ENCODE data around the gene HEATR1. TPM values are rescaled to one million over a fixed set of nuclear protein-coding genes. Genes with fewer than 3 reads are reported as not detected.
A peak's percentile ranks its signal among the peaks of the same experiment; 100 is the strongest.

HEATR1 gene
- total RNA-seq, 1 experiment from 2014 or later, result 27.6 TPM

- H3K36me3 ChIP-seq (ENCODE audit: low read depth, low read length), result peaks cover 7% of the 10 kb centered on the region; the same call in 1 of the 2 replicates
- no peak overlapping the region for H3K4me2 ChIP-seq (ENCODE audit: low read length)
- H3K79me2 ChIP-seq (ENCODE audit: low read length), result peaks cover 6% of the 10 kb centered on the region; the same call in 1 of the 2 replicates
- intact Hi-C loops (cut with micrococcal nuclease), result loop anchor here (5.0 kb wide), 2 partner anchors 38 to 248 kb away; partner anchors contain the start of gene ERO1B
- no peak overlapping the region for H2AFZ ChIP-seq (ENCODE audit: low read length)
- ChIA-PET POLR2A (ENCODE audit: unreplicated experiment) (interaction anchor here (0.5 kb wide), 1 partner anchor 28 kb away, joined by 13 read pairs; no protein-coding TSS in a partner anchor), CTCF (no interaction called here)
- DNase-seq (no peak), ATAC-seq (no peak)
- H3F3A ChIP-seq (ENCODE audit: low read length, unreplicated experiment), result no peaks in the 10 kb centered on the region
- H3K4me3 ChIP-seq (ENCODE audit: low read length), result no peak overlapping the region
- no peak overlapping the region for H3K27ac ChIP-seq (ENCODE audit: low read length)
- no peaks in the 10 kb centered on the region for H3K9me3 ChIP-seq (ENCODE audit: low read length)
- no peaks in the 10 kb centered on the region for H3K9me2 ChIP-seq (replicated peaks; ENCODE audit: low read length)
- H3K9ac ChIP-seq (ENCODE audit: low read length), result no peak overlapping the region
- H3K27me3 ChIP-seq (ENCODE audit: low read length), result no peaks in the 10 kb centered on the region
- TF ChIP-seq CTCF (conservative IDR thresholded peaks at IDR 0.05; ENCODE audit: low read depth, low read length), result no peak
- no peak for TF ChIP-seq EZH2phosphoT487 (IDR thresholded peaks at IDR 0.05; ENCODE audit: borderline replicate concordance, low read length)
- TF ChIP-seq EZH2 (IDR thresholded peaks at IDR 0.05; ENCODE audit: low read length, unreplicated experiment), result no peak
- H4K20me1 ChIP-seq (ENCODE audit: low read length), result no peaks in the 10 kb centered on the region
- no TSS peak for BruUV-seq (replicated peaks)
- H3K4me1 ChIP-seq (ENCODE audit: insufficient read depth, low read length), result peaks cover 18% of the 10 kb centered on the region
These were observed 74.0 kb downstream of the HEATR1 start for GRCh38 chr1:236530286-236530685.

GRCh38 chr1:236526079-236526478 lies 78.2 kb downstream of the HEATR1 start:
- TF ChIP-seq EZH2 (IDR thresholded peaks at IDR 0.05; ENCODE audit: low read length, unreplicated experiment) (no peak), EZH2phosphoT487 (IDR thresholded peaks at IDR 0.05; ENCODE audit: borderline replicate concordance, low read length) (no peak), CTCF (conservative IDR thresholded peaks at IDR 0.05; ENCODE audit: low read depth, low read length) (no peak)
- H3K36me3 ChIP-seq (ENCODE audit: low read depth, low read length), result peaks cover 7% of the 10 kb centered on the region; the same call in 1 of the 2 replicates
- peaks cover 22% of the 10 kb centered on the region for H3K79me2 ChIP-seq (ENCODE audit: low read length)
- no peak overlapping the region for H3K4me2 ChIP-seq (ENCODE audit: low read length)
- H3F3A ChIP-seq (ENCODE audit: low read length, unreplicated experiment), result no peaks in the 10 kb centered on the region
- CTCF ChIA-PET, result no interaction called here
- no peak overlapping the region for H2AFZ ChIP-seq (ENCODE audit: low read length)
- H3K9me2 ChIP-seq (replicated peaks; ENCODE audit: low read length), result no peaks in the 10 kb centered on the region
- H3K27me3 ChIP-seq (ENCODE audit: low read length), result no peaks in the 10 kb centered on the region
- H3K27ac ChIP-seq (ENCODE audit: low read length), result no peak overlapping the region
- H3K9me3 ChIP-seq (ENCODE audit: low read length), result no peaks in the 10 kb centered on the region
- no peak for DNase-seq
- BruUV-seq (replicated peaks), result no TSS peak
- POLR2A ChIA-PET (ENCODE audit: unreplicated experiment), result no interaction called here
- intact Hi-C loops (cut with micrococcal nuclease), result no loop called here
- no peaks in the 10 kb centered on the region for H4K20me1 ChIP-seq (ENCODE audit: low read length)
- no peak overlapping the region for H3K4me3 ChIP-seq (ENCODE audit: low read length)
- H3K9ac ChIP-seq (ENCODE audit: low read length), result no peak overlapping the region
- H3K4me1 ChIP-seq (ENCODE audit: insufficient read depth, low read length), result peaks cover 14% of the 10 kb centered on the region
- ATAC-seq, result no peak

GRCh38 chr1:236524895-236525184 lies 79.5 kb downstream of the HEATR1 start:
- TF ChIP-seq CTCF (conservative IDR thresholded peaks at IDR 0.05; ENCODE audit: low read depth, low read length), result no peak
- TF ChIP-seq EZH2 (IDR thresholded peaks at IDR 0.05; ENCODE audit: low read length, unreplicated experiment), result no peak
- TF ChIP-seq EZH2phosphoT487 (IDR thresholded peaks at IDR 0.05; ENCODE audit: borderline replicate concordance, low read length), result no peak
- POLR2A ChIA-PET (ENCODE audit: unreplicated experiment), result no interaction called here
- H4K20me1 ChIP-seq (ENCODE audit: low read length), result no peaks in the 10 kb centered on the region
- no peaks in the 10 kb centered on the region for H3F3A ChIP-seq (ENCODE audit: low read length, unreplicated experiment)
- no peaks in the 10 kb centered on the region for H3K9me3 ChIP-seq (ENCODE audit: low read length)
- no peak for DNase-seq
- CTCF ChIA-PET, result no interaction called here
- peak overlapping the region; percentile 87 for H3K9ac ChIP-seq (ENCODE audit: low read length)
- peak overlapping the region; percentile 97 for H3K4me2 ChIP-seq (ENCODE audit: low read length)
- ATAC-seq, result no peak
- H3K79me2 ChIP-seq (ENCODE audit: low read length), result peaks cover 19% of the 10 kb centered on the region
- peaks cover 9% of the 10 kb centered on the region for H3K4me1 ChIP-seq (ENCODE audit: insufficient read depth, low read length)
- BruUV-seq (replicated peaks), result no TSS peak
- H3K4me3 ChIP-seq (ENCODE audit: low read length), result peak overlapping the region; percentile 99
- H3K27me3 ChIP-seq (ENCODE audit: low read length), result no peaks in the 10 kb centered on the region
- peak overlapping the region; percentile 97; the same call in 1 of the 2 replicates for H2AFZ ChIP-seq (ENCODE audit: low read length)
- no peak overlapping the region for H3K27ac ChIP-seq (ENCODE audit: low read length)
- intact Hi-C loops (cut with micrococcal nuclease), result no loop called here
- peaks cover 7% of the 10 kb centered on the region; the same call in 1 of the 2 replicates for H3K36me3 ChIP-seq (ENCODE audit: low read depth, low read length)
- no peaks in the 10 kb centered on the region for H3K9me2 ChIP-seq (replicated peaks; ENCODE audit: low read length)

Measured in PC-3 (cell line).